ENCODE data around the gene TMEM184A. TPM values are rescaled to one million over a fixed set of nuclear protein-coding genes. Genes with fewer than 3 reads are reported as not detected.

Gene TMEM184A
- polyA plus RNA-seq, 4 donors: 30.0 to 55.0 (median 44.3) TPM

DNA sequence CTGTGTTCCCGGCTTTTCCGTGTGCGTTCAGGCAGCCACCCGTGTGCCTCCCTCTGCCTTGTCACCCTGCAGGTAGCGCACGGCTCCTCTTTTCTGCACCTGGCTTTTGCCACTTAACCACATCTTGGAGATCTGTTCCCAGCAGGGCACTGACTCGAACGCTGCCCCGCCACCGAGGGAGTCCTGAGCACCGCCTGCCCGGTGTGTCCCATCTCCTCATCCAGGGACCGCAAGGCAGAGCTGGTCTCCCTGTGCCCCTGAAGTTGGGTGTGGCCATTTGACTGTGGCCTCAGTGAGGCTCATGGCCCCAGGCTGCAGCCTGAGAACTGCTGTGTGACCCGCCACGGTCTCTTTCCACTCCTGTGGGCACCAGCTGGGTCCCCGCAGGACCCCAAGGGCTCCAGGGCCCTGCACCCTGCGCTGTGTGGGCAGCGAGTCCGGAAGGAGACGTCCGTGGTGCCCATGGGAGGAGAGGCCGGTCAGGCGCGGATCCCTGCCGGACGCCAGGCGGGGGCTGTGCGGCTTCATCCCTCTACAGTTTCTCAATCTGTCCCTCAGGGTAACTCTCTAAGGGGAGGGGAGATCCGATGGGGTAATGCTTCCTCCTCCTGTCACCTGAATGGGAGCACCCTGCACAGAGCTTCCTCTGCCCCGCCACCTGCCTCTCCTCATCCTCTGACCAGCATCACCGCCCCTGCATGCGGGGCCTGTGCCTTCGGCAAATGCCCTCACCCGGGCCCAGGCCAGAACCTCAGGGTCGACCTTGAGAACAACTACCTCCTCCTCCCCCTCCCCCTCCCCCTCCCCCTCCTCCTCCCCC, 50.1 kb downstream of the TMEM184A start:
- Histone ChIP-seq H3K27me3 (ENCODE audit: control insufficient read depth in 3 of 3, insufficient read depth in 3 of 3, low read length in 3 of 3) (no peaks in the 10 kb centered on the region), H3K36me3 (ENCODE audit: control insufficient read depth in 3 of 3, insufficient read depth in 2 of 3, low read depth in 1 of 3, low read length in 3 of 3) (peaks cover 0 to 22% (median 3%) of the 10 kb centered on the region in 3 donors), H3K9me3 (ENCODE audit: control insufficient read depth in 2 of 2, insufficient read depth in 1 of 2, low read depth in 1 of 2, low read length in 1 of 2) (no peaks in the 10 kb centered on the region), H3K4me1 (ENCODE audit: control insufficient read depth in 3 of 3, insufficient read depth in 2 of 3, low read depth in 1 of 3, low read length in 2 of 3) (peaks cover 0 to 16% (median 3%) of the 10 kb centered on the region in 3 donors), H3K27ac (ENCODE audit: low read depth in 1 of 3, low read length in 2 of 3) (no peak overlapping the region), H3K4me3 (ENCODE audit: low read depth in 1 of 3, low read length in 3 of 3) (no peak overlapping the region)
- no peak for FAIRE-seq
- no peak for DNase-seq
- WGBS, 3 donors: 52 to 63% (median 56%) methylated on average over 29 to 35 of the region's 35 CpGs

DNA sequence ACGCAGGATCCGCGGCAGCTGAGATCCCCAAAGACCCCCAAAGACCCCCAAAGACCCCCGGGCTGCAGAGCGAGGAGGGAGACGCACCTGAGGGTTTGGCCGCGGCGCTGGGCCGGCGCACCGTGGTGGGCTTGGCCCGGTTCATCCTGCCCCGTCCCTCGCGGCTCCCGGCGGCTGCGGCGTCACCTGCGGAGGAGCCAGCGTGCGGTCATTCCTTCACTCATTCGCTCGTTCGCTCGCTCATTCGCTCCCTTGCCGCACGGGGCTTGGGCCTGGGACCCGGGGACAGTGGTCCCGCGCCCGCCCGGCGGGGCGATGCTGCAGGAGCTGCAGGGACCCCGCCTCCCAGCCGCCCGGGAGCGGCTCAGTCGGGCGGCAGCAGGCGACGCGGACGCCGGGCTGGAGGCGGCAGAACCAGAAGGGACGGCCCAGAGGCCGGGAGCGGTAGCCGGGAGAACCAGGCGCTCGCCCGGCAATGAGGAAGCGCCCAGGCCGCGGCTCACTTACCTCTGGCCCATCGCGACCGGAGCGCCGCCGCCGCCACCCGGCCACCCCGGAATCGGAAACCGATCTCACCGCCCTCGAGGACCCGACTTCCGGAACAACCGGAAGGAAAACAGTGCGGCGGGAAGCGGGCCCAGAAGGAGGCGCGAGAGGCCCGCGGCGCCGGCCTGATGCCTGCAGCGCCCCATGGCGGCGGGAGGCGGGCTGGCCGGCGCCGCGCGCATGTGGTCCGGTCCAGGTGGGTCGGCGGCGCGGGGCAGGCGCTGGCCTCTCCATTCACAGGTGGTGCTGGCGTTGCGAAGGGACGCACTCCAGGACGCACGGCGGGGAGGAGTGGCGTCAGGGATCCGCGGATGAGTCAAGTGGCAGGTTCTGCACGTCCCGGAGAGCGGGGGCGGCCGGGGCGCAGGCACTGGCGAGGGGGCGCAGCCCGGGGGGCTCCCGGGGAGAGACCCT, 51.9 kb downstream of the TMEM184A start, which contains the start of gene INTS1:
Gene INTS1 (minus strand): TSS at position 574 of the 960 bp plus-strand sequence. CDS start 429 bp downstream, at position 145.
- H3K27ac ChIP-seq (ENCODE audit: low read depth in 1 of 3, low read length in 2 of 3): peak within 1 kb of the TSS; percentile 48 to 65 (median 50)
- H3K36me3 ChIP-seq (ENCODE audit: control insufficient read depth in 3 of 3, insufficient read depth in 2 of 3, low read depth in 1 of 3, low read length in 3 of 3): peaks cover 6 to 40% (median 14%) of the 10 kb centered on the region in 3 donors
- H3K27me3 ChIP-seq (ENCODE audit: control insufficient read depth in 3 of 3, insufficient read depth in 3 of 3, low read length in 3 of 3): no peaks in the 10 kb centered on the region
- no peaks in the 10 kb centered on the region for H3K9me3 ChIP-seq (ENCODE audit: control insufficient read depth in 2 of 2, insufficient read depth in 1 of 2, low read depth in 1 of 2, low read length in 1 of 2)
- DNase-seq (peak; percentile 93 to 96), FAIRE-seq (no peak)
- WGBS, 3 donors: 1% methylated on average over 76 to 118 of the region's 118 CpGs
- peak within 1 kb of the TSS; percentile 68 to 99 (median 72) for H3K4me3 ChIP-seq (ENCODE audit: low read depth in 1 of 3, low read length in 3 of 3)
- peaks cover 0 to 16% (median 3%) of the 10 kb centered on the region in 3 donors for H3K4me1 ChIP-seq (ENCODE audit: control insufficient read depth in 3 of 3, insufficient read depth in 2 of 3, low read depth in 1 of 3, low read length in 2 of 3)

DNA sequence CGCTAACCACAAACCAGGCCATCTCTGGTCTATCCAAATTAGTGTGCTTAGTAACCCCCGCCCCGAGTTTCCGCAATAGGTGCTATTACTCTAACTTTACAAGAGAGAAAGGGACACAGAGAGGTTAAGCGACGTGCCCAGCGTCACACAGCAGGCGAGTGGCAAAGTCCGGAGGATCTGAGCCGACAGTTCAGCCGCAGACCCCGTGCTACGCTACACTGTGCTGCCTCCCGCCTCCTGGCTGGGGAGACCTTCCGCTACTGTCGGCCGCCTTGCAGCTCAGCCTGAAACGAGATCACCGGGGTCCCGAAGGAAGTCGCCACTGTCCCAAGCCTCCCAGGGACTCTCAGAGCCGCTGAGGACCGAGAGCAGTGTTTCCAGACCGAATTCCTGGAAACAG, 52.6 kb downstream of the TMEM184A start:
- DNase-seq (no peak), FAIRE-seq (no peak)
- 19 to 26% (median 21%) methylated on average over 24 of the region's 24 CpGs for WGBS, 3 donors
- H3K27ac ChIP-seq (ENCODE audit: low read depth in 1 of 3, low read length in 2 of 3): no peak overlapping the region
- H3K27me3 ChIP-seq (ENCODE audit: control insufficient read depth in 3 of 3, insufficient read depth in 3 of 3, low read length in 3 of 3): no peaks in the 10 kb centered on the region
- peaks cover 0 to 16% (median 3%) of the 10 kb centered on the region in 3 donors for H3K4me1 ChIP-seq (ENCODE audit: control insufficient read depth in 3 of 3, insufficient read depth in 2 of 3, low read depth in 1 of 3, low read length in 2 of 3)
- H3K36me3 ChIP-seq (ENCODE audit: control insufficient read depth in 3 of 3, insufficient read depth in 2 of 3, low read depth in 1 of 3, low read length in 3 of 3): peaks cover 8 to 46% (median 21%) of the 10 kb centered on the region in 3 donors
- H3K9me3 ChIP-seq (ENCODE audit: control insufficient read depth in 2 of 2, insufficient read depth in 1 of 2, low read depth in 1 of 2, low read length in 1 of 2): no peaks in the 10 kb centered on the region
- H3K4me3 ChIP-seq (ENCODE audit: low read depth in 1 of 3, low read length in 3 of 3): peak overlapping the region; percentile 68 to 99 (median 72)

DNA sequence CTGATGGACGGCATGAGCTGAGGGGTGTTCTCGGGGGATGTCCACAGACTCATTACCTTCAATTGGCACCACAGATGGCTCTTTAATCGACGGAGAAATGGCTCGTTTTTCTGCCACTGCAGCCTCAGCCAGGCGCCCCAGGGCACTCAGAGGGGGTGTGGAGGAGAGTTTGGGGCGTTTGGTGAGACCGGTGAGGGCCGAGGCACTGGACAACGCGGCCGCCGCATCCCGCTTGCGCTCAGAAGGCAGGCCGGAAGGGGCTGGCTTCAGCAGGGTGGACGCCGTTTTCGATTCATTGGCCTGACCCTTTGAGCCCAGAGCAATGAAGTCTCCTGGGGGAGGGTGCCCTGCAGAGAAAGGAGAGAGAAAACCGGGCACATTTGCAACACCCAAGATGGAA, 53.2 kb downstream of the TMEM184A start:
- peaks cover 13 to 51% (median 22%) of the 10 kb centered on the region in 3 donors for H3K36me3 ChIP-seq (ENCODE audit: control insufficient read depth in 3 of 3, insufficient read depth in 2 of 3, low read depth in 1 of 3, low read length in 3 of 3)
- peaks cover 0 to 16% (median 3%) of the 10 kb centered on the region in 3 donors for H3K4me1 ChIP-seq (ENCODE audit: control insufficient read depth in 3 of 3, insufficient read depth in 2 of 3, low read depth in 1 of 3, low read length in 2 of 3)
- no peaks in the 10 kb centered on the region for H3K27me3 ChIP-seq (ENCODE audit: control insufficient read depth in 3 of 3, insufficient read depth in 3 of 3, low read length in 3 of 3)
- WGBS, 3 donors: 86 to 91% (median 90%) methylated on average over 20 of the region's 20 CpGs
- no peaks in the 10 kb centered on the region for H3K9me3 ChIP-seq (ENCODE audit: control insufficient read depth in 2 of 2, insufficient read depth in 1 of 2, low read depth in 1 of 2, low read length in 1 of 2)
- no peak for FAIRE-seq
- no peak for DNase-seq
- peak overlapping the region in 2 of 3 donors; percentile 68 to 99 for H3K4me3 ChIP-seq (ENCODE audit: low read depth in 1 of 3, low read length in 3 of 3)
- H3K27ac ChIP-seq (ENCODE audit: low read depth in 1 of 3, low read length in 2 of 3): no peak overlapping the region

DNA sequence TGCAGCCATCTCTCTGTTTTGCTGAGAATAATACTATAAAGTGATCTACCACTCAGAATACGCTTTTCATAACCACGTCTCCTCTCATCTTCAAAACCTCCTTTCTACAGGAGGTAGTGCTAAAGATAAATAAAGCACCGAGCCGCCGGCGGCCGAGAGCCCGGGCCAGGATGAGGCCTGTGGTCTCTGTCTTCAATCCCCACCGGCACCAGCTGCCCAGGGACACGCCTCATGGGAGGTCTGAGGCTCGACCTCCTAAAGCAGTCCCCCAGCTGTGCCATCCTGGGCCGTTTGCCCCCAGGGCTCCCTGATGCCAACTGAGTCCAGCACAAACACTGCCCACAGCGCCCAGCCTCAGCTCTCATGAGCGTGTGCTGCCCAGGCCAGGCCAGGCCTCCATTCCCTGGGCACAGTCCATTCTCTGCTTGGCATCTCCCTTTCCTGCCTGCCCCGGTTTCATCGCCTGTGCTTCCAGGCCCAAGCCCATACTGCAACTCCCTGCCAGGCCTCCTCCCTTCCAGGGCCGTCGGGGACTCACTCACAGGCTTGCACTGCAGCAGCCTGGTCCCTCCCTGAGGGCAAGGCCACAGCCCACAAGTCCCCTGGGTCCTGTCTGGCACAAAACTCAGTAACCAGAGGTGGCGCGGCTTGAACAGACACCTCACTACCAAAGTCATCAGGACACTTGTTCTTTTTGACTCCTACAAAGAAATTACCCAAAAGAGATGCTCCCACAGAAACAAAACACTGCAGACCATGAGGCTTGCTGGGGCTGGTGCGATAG, 54.3 kb downstream of the TMEM184A start:
- 87 to 92% (median 91%) methylated on average over 21 of the region's 21 CpGs for WGBS, 3 donors
- no peak for FAIRE-seq
- H3K4me1 ChIP-seq (ENCODE audit: control insufficient read depth in 3 of 3, insufficient read depth in 2 of 3, low read depth in 1 of 3, low read length in 2 of 3): peaks cover 0 to 8% (median 3%) of the 10 kb centered on the region in 3 donors
- DNase-seq: no peak
- no peaks in the 10 kb centered on the region for H3K9me3 ChIP-seq (ENCODE audit: control insufficient read depth in 2 of 2, insufficient read depth in 1 of 2, low read depth in 1 of 2, low read length in 1 of 2)
- no peak overlapping the region for H3K27ac ChIP-seq (ENCODE audit: low read depth in 1 of 3, low read length in 2 of 3)
- no peaks in the 10 kb centered on the region for H3K27me3 ChIP-seq (ENCODE audit: control insufficient read depth in 3 of 3, insufficient read depth in 3 of 3, low read length in 3 of 3)
- peaks cover 13 to 63% (median 28%) of the 10 kb centered on the region in 3 donors for H3K36me3 ChIP-seq (ENCODE audit: control insufficient read depth in 3 of 3, insufficient read depth in 2 of 3, low read depth in 1 of 3, low read length in 3 of 3)
- H3K4me3 ChIP-seq (ENCODE audit: low read depth in 1 of 3, low read length in 3 of 3): no peak overlapping the region

DNA sequence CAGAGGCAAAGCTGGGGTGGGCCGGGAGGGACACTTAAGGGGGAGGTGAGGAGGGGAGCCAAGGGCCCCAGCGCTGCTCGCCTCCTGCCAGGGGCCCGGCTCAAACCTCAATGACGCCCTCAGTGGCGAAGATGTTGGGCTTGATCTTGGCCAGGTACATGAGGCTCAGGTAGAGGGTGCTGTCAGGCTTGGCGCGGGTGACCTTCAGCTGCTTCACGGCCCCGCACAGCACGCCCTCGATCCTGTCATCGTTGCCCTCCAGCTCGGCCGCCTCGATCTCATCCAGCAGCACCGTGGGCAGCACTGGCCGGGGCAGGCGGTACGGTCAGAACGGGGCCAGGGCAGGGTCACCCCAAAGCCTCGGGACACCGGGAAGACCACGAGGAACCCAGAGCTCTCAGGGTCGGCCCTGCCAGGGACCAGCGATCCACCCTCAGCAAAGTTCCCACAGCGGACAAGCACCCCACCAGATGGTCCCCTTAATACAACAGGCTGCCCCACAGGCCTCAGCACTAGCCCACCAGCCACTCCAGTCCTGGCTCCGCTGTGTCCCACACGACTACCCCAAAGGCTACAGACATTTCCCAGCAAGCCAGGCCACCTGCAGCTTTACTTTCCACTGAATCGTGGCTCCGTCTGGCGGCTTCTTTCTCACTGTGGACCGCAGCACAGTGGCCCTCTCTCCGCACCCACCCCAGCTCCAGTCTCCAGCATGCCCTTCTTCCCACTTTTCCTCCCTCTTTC, 55.8 kb downstream of the TMEM184A start:
- H3K4me1 ChIP-seq (ENCODE audit: control insufficient read depth in 3 of 3, insufficient read depth in 2 of 3, low read depth in 1 of 3, low read length in 2 of 3): peaks cover 0 to 7% (median 3%) of the 10 kb centered on the region in 3 donors
- H3K36me3 ChIP-seq (ENCODE audit: control insufficient read depth in 3 of 3, insufficient read depth in 2 of 3, low read depth in 1 of 3, low read length in 3 of 3): peaks cover 13 to 75% (median 36%) of the 10 kb centered on the region in 3 donors
- FAIRE-seq (no peak), DNase-seq (no peak)
- no peak overlapping the region for H3K27ac ChIP-seq (ENCODE audit: low read depth in 1 of 3, low read length in 2 of 3)
- no peaks in the 10 kb centered on the region for H3K27me3 ChIP-seq (ENCODE audit: control insufficient read depth in 3 of 3, insufficient read depth in 3 of 3, low read length in 3 of 3)
- 94 to 97% (median 96%) methylated on average over 34 of the region's 34 CpGs for WGBS, 3 donors
- no peaks in the 10 kb centered on the region for H3K9me3 ChIP-seq (ENCODE audit: control insufficient read depth in 2 of 2, insufficient read depth in 1 of 2, low read depth in 1 of 2, low read length in 1 of 2)
- no peak overlapping the region for H3K4me3 ChIP-seq (ENCODE audit: low read depth in 1 of 3, low read length in 3 of 3)

DNA sequence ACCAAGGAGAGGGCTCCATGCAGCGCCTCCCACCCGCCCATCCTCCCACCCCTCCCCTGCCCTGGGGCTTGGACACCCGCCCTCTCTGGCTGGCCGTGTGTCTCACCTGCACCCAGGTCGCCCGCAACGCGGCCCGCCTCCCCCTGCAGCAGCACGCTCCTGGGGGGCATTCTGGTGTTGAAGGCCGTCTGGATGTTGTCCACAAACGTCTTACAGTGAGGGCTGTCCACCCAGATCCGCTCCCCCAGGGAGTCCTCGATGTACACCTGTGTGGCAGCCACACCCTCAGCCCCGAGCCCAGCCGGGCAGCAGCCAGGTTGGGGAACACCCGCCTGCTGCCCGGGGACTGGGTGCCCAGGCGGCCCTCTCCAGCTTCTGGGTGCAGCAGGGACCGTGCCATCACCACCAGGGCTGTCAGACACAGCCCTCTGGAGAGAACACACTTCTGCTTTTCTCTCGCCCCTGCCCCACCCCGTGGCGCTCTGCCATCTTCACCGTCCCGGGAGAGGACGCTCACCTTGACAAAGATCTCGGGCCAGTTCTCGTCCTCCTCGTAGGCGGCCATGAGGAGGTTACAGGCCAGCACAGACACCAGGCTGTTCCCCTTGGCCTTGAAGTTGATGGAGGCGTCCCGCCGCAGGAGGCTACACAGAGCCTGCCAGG, 56.5 kb downstream of the TMEM184A start:
- no peak overlapping the region for H3K27ac ChIP-seq (ENCODE audit: low read depth in 1 of 3, low read length in 2 of 3)
- no peak for FAIRE-seq

More for the DNA sequence above, 56.5 kb downstream of the TMEM184A start:
- peaks cover 13 to 82% (median 39%) of the 10 kb centered on the region in 3 donors for H3K36me3 ChIP-seq (ENCODE audit: control insufficient read depth in 3 of 3, insufficient read depth in 2 of 3, low read depth in 1 of 3, low read length in 3 of 3)
- WGBS, 3 donors: 89 to 93% (median 93%) methylated on average over 28 to 33 of the region's 33 CpGs
- H3K27me3 ChIP-seq (ENCODE audit: control insufficient read depth in 3 of 3, insufficient read depth in 3 of 3, low read length in 3 of 3): no peaks in the 10 kb centered on the region
- H3K4me3 ChIP-seq (ENCODE audit: low read depth in 1 of 3, low read length in 3 of 3): no peak overlapping the region
- H3K4me1 ChIP-seq (ENCODE audit: control insufficient read depth in 3 of 3, insufficient read depth in 2 of 3, low read depth in 1 of 3, low read length in 2 of 3): peaks cover 0 to 7% (median 3%) of the 10 kb centered on the region in 3 donors
- no peak for DNase-seq
- H3K9me3 ChIP-seq (ENCODE audit: control insufficient read depth in 2 of 2, insufficient read depth in 1 of 2, low read depth in 1 of 2, low read length in 1 of 2): no peaks in the 10 kb centered on the region

All from small intestine (tissue), 7 donors.